DND-41 (cell line): ENCODE data around the gene TOMT.
"Not testable (repeated sequence)": the region's sequence is repeated elsewhere in the genome, so short reads cannot be mapped to it uniquely, and the experiment has no call there.

Source experiments
- ATAC-seq: fragments of 200-7000 bp; cut with Tn5 transposase; 3 replicates; pipeline ENCODE4 v1.9.1; 2021; ENCODE audit warnings: low read depth; ENCODE audit not compliant: insufficient read depth
- DNase-seq: peaks from one replicate; pipeline ENCODE4 v3.0.0-alpha.2; 2020
- H2AFZ ChIP-seq: 2 replicates; pipeline ENCODE4 v1.6.0; 2012; ENCODE audit warnings: low read depth, low read length
- H3K27ac ChIP-seq: 2 replicates; pipeline ENCODE4 v1.5.1; 2012; ENCODE audit warnings: low read length, inconsistent platforms
- H3K27me3 ChIP-seq: fragments of 200-600 bp; sonication (generic); 2 replicates; pipeline ENCODE4 v1.6.0; 2012; ENCODE audit warnings: low read length, mild to moderate bottlenecking, inconsistent platforms; ENCODE audit not compliant: insufficient read depth, poor library complexity
- H3K36me3 ChIP-seq: 2 replicates; pipeline ENCODE4 v1.5.1; 2012; ENCODE audit warnings: low read length, inconsistent platforms; ENCODE audit not compliant: insufficient read depth
- H3K4me1 ChIP-seq: 2 replicates; pipeline ENCODE4 v1.5.1; 2012; ENCODE audit warnings: mild to moderate bottlenecking, low read length; ENCODE audit not compliant: insufficient read depth
- H3K4me2 ChIP-seq: 2 replicates; pipeline ENCODE4 v1.6.0; 2012; ENCODE audit warnings: mild to moderate bottlenecking, moderate library complexity, low read length, inconsistent platforms; ENCODE audit not compliant: insufficient read depth
- H3K4me3 ChIP-seq, 2 experiments: fragments of 200-600 bp in 1 of 2; shearing (Covaris generic) in 1 of 2; 2 replicates each; pipeline ENCODE4 v1.5.1; 2012 to 2016; ENCODE audit warnings: inconsistent platforms in 2 of 2, low read length in 2 of 2, mild to moderate bottlenecking in 2 of 2, low read depth in 1 of 2, moderate library complexity in 1 of 2
- H3K79me2 ChIP-seq: 2 replicates; pipeline ENCODE4 v1.6.0; 2012; ENCODE audit warnings: low read length, inconsistent platforms; ENCODE audit not compliant: insufficient read depth
- H3K9ac ChIP-seq: 2 replicates; pipeline ENCODE4 v1.6.0; 2012; ENCODE audit warnings: low read depth, mild to moderate bottlenecking, inconsistent platforms, low read length, moderate library complexity
- H3K9me3 ChIP-seq: 2 replicates; pipeline ENCODE4 v1.5.1; 2012; ENCODE audit warnings: low read length, moderate library complexity, mild to moderate bottlenecking, inconsistent platforms; ENCODE audit not compliant: insufficient read depth, severe bottlenecking
- H4K20me1 ChIP-seq: 2 replicates; pipeline ENCODE4 v1.6.0; 2012; ENCODE audit warnings: low read length; ENCODE audit not compliant: insufficient read depth
- EZH2 ChIP-seq: IDR thresholded peaks from 3 replicates; pipeline ENCODE4 v1.6.1; 2012; ENCODE audit warnings: borderline replicate concordance, low read depth, mild to moderate bottlenecking, moderate library complexity, low read length, inconsistent platforms; ENCODE audit not compliant: severe bottlenecking
- TF ChIP-seq, protein P1 (sequence below): IDR thresholded peaks from 2 replicates; pipeline ENCODE4 v1.5.1; 2012; ENCODE audit warnings: borderline replicate concordance, low read length, moderate library complexity, mild to moderate bottlenecking; ENCODE audit not compliant: poor library complexity, severe bottlenecking; ENCODE audit errors: extremely low read depth

The TOMT gene

DNA sequence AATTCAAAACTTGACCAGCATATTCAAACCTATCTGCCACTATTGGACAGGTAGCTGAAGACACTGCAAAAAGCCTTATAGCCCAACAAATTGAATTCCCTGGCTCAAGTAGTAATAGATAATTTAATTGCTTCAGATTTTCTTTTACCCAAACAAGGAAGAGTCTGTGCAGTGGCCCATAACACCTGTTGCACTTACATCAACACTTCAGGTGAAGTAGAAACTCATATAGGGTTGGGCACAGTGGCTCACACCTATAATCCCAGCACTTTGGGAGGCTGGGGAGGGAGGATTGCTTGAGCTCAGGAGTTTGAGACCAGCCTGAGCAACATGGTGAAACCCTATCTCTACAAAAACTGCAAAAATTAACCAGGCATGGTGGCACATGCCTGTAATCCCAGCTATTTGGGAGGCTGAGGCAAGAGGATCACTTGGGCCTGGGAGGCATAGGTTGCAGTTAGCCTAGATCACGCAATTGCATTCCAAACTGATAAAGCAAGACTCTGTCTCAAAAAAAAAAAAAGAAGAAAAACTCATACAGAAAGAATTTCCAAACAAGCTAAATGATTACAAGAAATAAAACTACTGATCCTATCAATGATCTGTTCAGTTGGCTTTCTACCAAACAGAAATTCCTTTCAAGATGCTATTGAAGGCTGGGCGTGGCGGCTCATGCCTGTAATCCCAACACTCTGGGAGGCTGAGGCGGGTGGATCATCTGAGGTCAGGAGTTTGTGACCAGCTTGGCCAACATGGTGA is 39.3 kb downstream of the TOMT start:
- H2AFZ ChIP-seq: no peak overlapping the region
- peaks cover 3% of the 10 kb centered on the region; the same call in 1 of the 2 replicates for H3K4me1 ChIP-seq
- no peak overlapping the region for H3K4me3 ChIP-seq
- H4K20me1 ChIP-seq: no peaks in the 10 kb centered on the region
- DNase-seq (no peak), ATAC-seq (no peak)
- no peak overlapping the region for H3K4me2 ChIP-seq
- no peaks in the 10 kb centered on the region for H3K79me2 ChIP-seq
- H3K9ac ChIP-seq: no peak overlapping the region
- H3K36me3 ChIP-seq: no peaks in the 10 kb centered on the region
- H3K27me3 ChIP-seq: peaks cover 5% of the 10 kb centered on the region
- no peaks in the 10 kb centered on the region for H3K9me3 ChIP-seq
- TF ChIP-seq, protein P1, sequence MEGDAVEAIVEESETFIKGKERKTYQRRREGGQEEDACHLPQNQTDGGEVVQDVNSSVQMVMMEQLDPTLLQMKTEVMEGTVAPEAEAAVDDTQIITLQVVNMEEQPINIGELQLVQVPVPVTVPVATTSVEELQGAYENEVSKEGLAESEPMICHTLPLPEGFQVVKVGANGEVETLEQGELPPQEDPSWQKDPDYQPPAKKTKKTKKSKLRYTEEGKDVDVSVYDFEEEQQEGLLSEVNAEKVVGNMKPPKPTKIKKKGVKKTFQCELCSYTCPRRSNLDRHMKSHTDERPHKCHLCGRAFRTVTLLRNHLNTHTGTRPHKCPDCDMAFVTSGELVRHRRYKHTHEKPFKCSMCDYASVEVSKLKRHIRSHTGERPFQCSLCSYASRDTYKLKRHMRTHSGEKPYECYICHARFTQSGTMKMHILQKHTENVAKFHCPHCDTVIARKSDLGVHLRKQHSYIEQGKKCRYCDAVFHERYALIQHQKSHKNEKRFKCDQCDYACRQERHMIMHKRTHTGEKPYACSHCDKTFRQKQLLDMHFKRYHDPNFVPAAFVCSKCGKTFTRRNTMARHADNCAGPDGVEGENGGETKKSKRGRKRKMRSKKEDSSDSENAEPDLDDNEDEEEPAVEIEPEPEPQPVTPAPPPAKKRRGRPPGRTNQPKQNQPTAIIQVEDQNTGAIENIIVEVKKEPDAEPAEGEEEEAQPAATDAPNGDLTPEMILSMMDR: no peak
- no peak overlapping the region for H3K27ac ChIP-seq

DNA sequence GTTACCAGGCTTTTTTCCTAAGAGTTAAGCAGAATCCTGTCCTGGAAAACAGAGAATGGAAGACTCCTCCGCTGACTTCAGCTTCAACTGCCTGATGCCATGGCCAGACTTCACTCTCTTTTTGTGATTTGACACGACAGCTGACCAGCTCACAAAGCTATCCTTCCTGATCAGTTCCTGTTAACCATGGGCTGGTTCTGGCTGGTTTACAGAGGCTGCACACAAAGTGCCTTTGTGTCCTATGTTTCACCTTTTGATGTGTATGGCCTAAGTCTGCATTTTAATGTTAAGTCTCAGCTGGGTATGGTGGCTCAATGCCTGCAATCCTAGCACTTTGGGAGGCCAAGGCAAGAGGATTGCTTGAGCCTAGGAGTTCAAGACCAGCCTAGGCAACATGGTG is 40.9 kb downstream of the TOMT start:
- Histone ChIP-seq H3K4me2 (no peak overlapping the region), H3K27ac (no peak overlapping the region), H3K4me3 (no peak overlapping the region), H3K4me1 (peaks cover 3% of the 10 kb centered on the region; the same call in 1 of the 2 replicates), H3K27me3 (peaks cover 2% of the 10 kb centered on the region), H3K36me3 (no peaks in the 10 kb centered on the region), H4K20me1 (no peaks in the 10 kb centered on the region), H3K9ac (no peak overlapping the region), H3K79me2 (no peaks in the 10 kb centered on the region), H2AFZ (no peak overlapping the region), H3K9me3 (no peaks in the 10 kb centered on the region)
- ATAC-seq (no peak), DNase-seq (no peak)
- no peak for TF ChIP-seq EZH2
- TF ChIP-seq, protein P1: no peak

DNA sequence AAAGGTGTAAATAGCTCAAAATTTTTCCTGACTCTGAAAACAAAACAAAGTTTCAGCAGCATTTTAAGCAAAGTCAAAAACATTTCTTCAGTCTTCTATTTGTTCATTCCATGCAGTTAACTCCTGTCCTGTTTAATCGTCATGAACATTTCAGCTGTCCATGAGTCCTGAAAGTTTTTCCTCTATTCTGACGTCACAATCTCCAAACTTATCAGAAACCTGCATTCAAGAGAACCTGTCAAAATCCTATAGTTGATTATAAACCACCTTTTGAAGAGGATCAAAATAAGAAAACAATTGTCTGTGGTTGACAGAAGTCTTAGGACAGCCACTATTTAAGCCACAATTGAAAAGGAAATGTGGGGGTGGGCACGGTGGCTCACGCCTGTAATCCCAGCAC is 45.2 kb downstream of the TOMT start:
- H3K4me3 ChIP-seq: no peak overlapping the region
- no peaks in the 10 kb centered on the region for H3K27me3 ChIP-seq
- no peaks in the 10 kb centered on the region for H4K20me1 ChIP-seq
- DNase-seq: no peak
- no peak overlapping the region for H3K9ac ChIP-seq
- no peak overlapping the region for H3K4me2 ChIP-seq
- H3K27ac ChIP-seq: no peak overlapping the region
- no peaks in the 10 kb centered on the region for H3K4me1 ChIP-seq
- H3K36me3 ChIP-seq: no peaks in the 10 kb centered on the region
- no peaks in the 10 kb centered on the region for H3K9me3 ChIP-seq
- H2AFZ ChIP-seq: no peak overlapping the region
- TF ChIP-seq, protein P1: no peak
- no peak for TF ChIP-seq EZH2
- H3K79me2 ChIP-seq: no peaks in the 10 kb centered on the region
- no peak for ATAC-seq

DNA sequence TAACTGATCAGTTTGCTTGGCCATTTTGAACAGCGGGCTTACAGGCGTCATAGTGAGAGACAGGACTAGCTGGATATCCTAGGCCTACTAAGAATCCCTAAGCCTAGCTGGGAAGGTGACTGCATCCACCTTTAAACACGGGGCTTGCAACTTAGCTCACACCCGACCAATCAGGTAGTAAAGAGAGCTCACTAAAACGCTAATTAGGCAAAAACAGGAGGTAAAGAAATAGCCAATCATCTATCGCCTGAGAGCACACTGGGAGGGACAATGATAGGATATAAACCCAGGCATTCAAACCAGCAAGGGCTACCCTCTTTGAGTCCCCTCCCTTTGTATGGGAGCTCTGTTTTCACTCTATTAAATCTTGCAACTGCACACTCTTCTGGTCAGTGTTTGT is 48.1 kb downstream of the TOMT start:
- H3K79me2 ChIP-seq, H3K36me3 ChIP-seq, H3K4me2 ChIP-seq, H3K27ac ChIP-seq, H3K4me1 ChIP-seq, ATAC-seq, H3K9ac ChIP-seq, H3K27me3 ChIP-seq, H4K20me1 ChIP-seq, DNase-seq, H2AFZ ChIP-seq, H3K4me3 ChIP-seq, H3K9me3 ChIP-seq: not testable (repeated sequence)
